Spleen (tissue), 11 donors: ENCODE measurements around the gene ULBP3. TPM values are rescaled to one million over a fixed set of nuclear protein-coding genes. Genes with fewer than 3 reads are reported as not detected.

Experiments
- DNase-seq: peaks from one replicate; pipeline ENCODE4 v3.0.0-alpha.2; 2020
- H3K27ac ChIP-seq, 8 donors: fragments of 200-600 bp; sonication (generic) in 7 of 8; 1 replicate in 4 of 8; 2 replicates in 4 of 8; pipeline versions ENCODE4 v1.5.0 to v1.8.0; 2016 to 2021; ENCODE audit warnings: inconsistent platforms in 4 of 8, mild to moderate bottlenecking in 4 of 8, moderate library complexity in 1 of 8
- H3K27me3 ChIP-seq, 7 donors: fragments of 200-600 bp; sonication (generic) in 6 of 7; replicated peaks in 1 of 7; 1 replicate in 4 of 7; 2 replicates in 3 of 7; pipeline versions ENCODE4 v1.5.0 to v1.8.0; 2016 to 2021; ENCODE audit warnings: inconsistent platforms in 3 of 7, mild to moderate bottlenecking in 1 of 7
- H3K36me3 ChIP-seq, 6 donors: fragments of 200-600 bp; sonication (generic) in 5 of 6; 1 replicate in 4 of 6; 2 replicates in 2 of 6; pipeline versions ENCODE4 v1.5.0 to v1.8.0; 2016 to 2021; ENCODE audit warnings: inconsistent platforms in 2 of 6
- H3K4me1 ChIP-seq, 6 donors: fragments of 200-600 bp; sonication (generic) in 5 of 6; 1 replicate in 3 of 6; 2 replicates in 3 of 6; pipeline versions ENCODE4 v1.5.0 to v1.8.0; 2016 to 2021; ENCODE audit warnings: inconsistent platforms in 3 of 6
- H3K4me3 ChIP-seq, 8 donors: fragments of 200-600 bp; sonication (generic) in 7 of 8; 1 replicate in 4 of 8; 2 replicates in 4 of 8; pipeline versions ENCODE4 v1.5.0 to v1.8.0; 2016 to 2021; ENCODE audit warnings: inconsistent platforms in 4 of 8, mild to moderate bottlenecking in 4 of 8, moderate library complexity in 2 of 8
- H3K9me3 ChIP-seq, 8 donors: fragments of 200-600 bp; sonication (generic) in 7 of 8; 1 replicate in 4 of 8; 2 replicates in 4 of 8; pipeline versions ENCODE4 v1.5.0 to v1.8.0; 2016 to 2021; ENCODE audit warnings: inconsistent platforms in 4 of 8
- CTCF ChIP-seq, 11 experiments: fragments of 200-600 bp in 7 of 11; fragments of 450-650 bp in 4 of 11; sonication (generic) in 4 of 11; IDR thresholded peaks in 8 of 11; conservative IDR thresholded peaks in 3 of 11; 1 replicate in 7 of 11; 2 replicates in 4 of 11; pipeline versions ENCODE4 v1.4.0 to v1.8.0; 2016 to 2021; ENCODE audit warnings: antibody characterized with exemption in 11 of 11, inconsistent platforms in 4 of 11, mild to moderate bottlenecking in 1 of 11
- POLR2A ChIP-seq, 3 donors: fragments of 450-650 bp; IDR thresholded peaks; one replicate each; pipeline ENCODE4 v1.5.1; 2017; ENCODE audit warnings: antibody characterized with exemption in 3 of 3, mild to moderate bottlenecking in 1 of 3
- POLR2AphosphoS5 ChIP-seq, 3 donors: sonication (generic); formaldehyde crosslinking; IDR thresholded peaks; one replicate each; pipeline ENCODE4 v1.5.1; 2017; ENCODE audit warnings: antibody characterized with exemption in 3 of 3
- WGBS, 5 donors: extraction: QIAGEN DNeasy Blood & Tissue Kit in 3 of 5; methylation state at CpG; one replicate each; pipeline versions ENCODE4 v1.1.5 to v1.1.7; 2013 to 2018; 5-methylcytosine and 5-hydroxymethylcytosine counted together
- intact Hi-C: fragments of 100-400 bp; cut with DNase I; formaldehyde crosslinking; loops from one replicate; pipeline ENCODE4 v1.15.0; 2023; ENCODE audit warnings: low total_unique reads
- polyA plus RNA-seq, 3 donors: library from polyadenylated mRNA; stranded (reverse); fragments of 200-250 nt; gene quantifications; one replicate each; pipeline ENCODE4 v1.2.1, GENCODE V29; 2013
- total RNA-seq, 7 donors: library from RNA; depleted of rRNA in 3 of 7; stranded (reverse); fragments of >200 nt in 3 of 7; fragmentation: NEBNext Ultra II Directional in 4 of 7; extraction: Animal tissue kit (Norgen Biotek cat#: 25700) in 4 of 7; gene quantifications; one replicate each; pipeline versions ENCODE4 v1.1.0 to v1.2.1, GENCODE V29; 2016 to 2021
- donor health status: healthy with polysubstance abuse.
- donor health status: DM: no; HTN: no; CAD: no; lungs with moderate emphysema.
- donor health status: DM: no; HTN: no; CAD: no.
- donor health status: Bipolar disorder and iron deficiency.
- donor health status: healthy.
- donor health status: DM: no; HTN: no; CAD: no.
- donor health status: DM: yes; HTN: yes; CAD: no.

ULBP3 gene
- total and polyA plus RNA-seq, 10 donors: 0.15 to 2.2 (median 0.85) TPM; not detected in 1

- peaks cover 0 to 27% (median 0%) of the 10 kb centered on the region in 7 donors for H3K27me3 ChIP-seq
- no peak overlapping the region for H3K4me3 ChIP-seq
- 82 to 90% (median 87%) methylated on average over 6 of the region's 6 CpGs for WGBS, 5 donors
Observed at GRCh38 chr6:150093397-150093796, 24.5 kb upstream of the ULBP3 start.

GRCh38 chr6:150091476-150091875, 22.6 kb upstream of the ULBP3 start:
- Histone ChIP-seq H3K27ac (no peak overlapping the region), H3K36me3 (no peaks in the 10 kb centered on the region), H3K27me3 (peaks cover 0 to 23% (median 0%) of the 10 kb centered on the region in 7 donors), H3K9me3 (no peaks in the 10 kb centered on the region), H3K4me1 (no peaks in the 10 kb centered on the region), H3K4me3 (no peak overlapping the region)
- TF ChIP-seq POLR2A (IDR thresholded peaks at IDR 0.05) (no peak), CTCF (IDR thresholded peaks at IDR 0.05 in 8 of 11, conservative IDR thresholded peaks at IDR 0.05 in 3 of 11) (no peak)
- DNase-seq: no peak
- WGBS, 5 donors: 48 to 76% (median 68%) methylated on average over 4 of the region's 4 CpGs
- intact Hi-C loops: no loop called here

More at GRCh38 chr6:150093397-150093796, 24.5 kb upstream of the ULBP3 start:
- DNase-seq: no peak
- no peaks in the 10 kb centered on the region for H3K9me3 ChIP-seq
- H3K27ac ChIP-seq: no peak overlapping the region
- intact Hi-C loops: no loop called here
- no peaks in the 10 kb centered on the region for H3K36me3 ChIP-seq
- TF ChIP-seq POLR2AphosphoS5 (IDR thresholded peaks at IDR 0.05) (no peak), CTCF (IDR thresholded peaks at IDR 0.05 in 8 of 11, conservative IDR thresholded peaks at IDR 0.05 in 3 of 11) (no peak), POLR2A (IDR thresholded peaks at IDR 0.05) (no peak)
- no peaks in the 10 kb centered on the region for H3K4me1 ChIP-seq

- intact Hi-C loops: no loop called here
- Histone ChIP-seq H3K4me3 (no peak overlapping the region), H3K9me3 (no peaks in the 10 kb centered on the region), H3K4me1 (no peaks in the 10 kb centered on the region), H3K36me3 (no peaks in the 10 kb centered on the region), H3K27ac (no peak overlapping the region), H3K27me3 (peaks cover 0 to 13% (median 0%) of the 10 kb centered on the region in 7 donors)
- TF ChIP-seq POLR2AphosphoS5 (IDR thresholded peaks at IDR 0.05) (no peak), POLR2A (IDR thresholded peaks at IDR 0.05) (no peak), CTCF (IDR thresholded peaks at IDR 0.05 in 8 of 11, conservative IDR thresholded peaks at IDR 0.05 in 3 of 11) (no peak)
- no peak for DNase-seq
- WGBS, 5 donors: 84 to 99% (median 93%) methylated on average over 3 of the region's 3 CpGs
Observed at GRCh38 chr6:150090328-150090727, 21.4 kb upstream of the ULBP3 start.

- Histone ChIP-seq H3K9me3 (no peaks in the 10 kb centered on the region), H3K36me3 (no peaks in the 10 kb centered on the region), H3K27ac (no peak overlapping the region), H3K4me3 (no peak overlapping the region), H3K4me1 (no peaks in the 10 kb centered on the region), H3K27me3 (peaks cover 0 to 12% (median 0%) of the 10 kb centered on the region in 7 donors)
- intact Hi-C loops: no loop called here
- TF ChIP-seq POLR2A (IDR thresholded peaks at IDR 0.05) (no peak), CTCF (IDR thresholded peaks at IDR 0.05 in 8 of 11, conservative IDR thresholded peaks at IDR 0.05 in 3 of 11) (no peak), POLR2AphosphoS5 (IDR thresholded peaks at IDR 0.05) (no peak)
- no peak for DNase-seq
- 77 to 92% (median 89%) methylated on average over 5 to 12 of the region's 12 CpGs for WGBS, 5 donors
Observed at GRCh38 chr6:150088481-150089154, 19.7 kb upstream of the ULBP3 start.
